GM12878 (cell line): ENCODE results near the gene CTNNA2. TPM values are rescaled to one million over a fixed set of nuclear protein-coding genes. Genes with fewer than 3 reads are reported as not detected.

Source experiments
- ATAC-seq: fragments of 200-7000 bp; cut with Tn5 transposase; 3 replicates; pipeline ENCODE4 v1.9.1; 2020; ENCODE audit warnings: mild to moderate bottlenecking, moderate library complexity
- Bru-seq: library from RNA; stranded (reverse); fragments of 400-500 nt; gene quantifications from one replicate; lab custom pipeline; 2021; lab: Mats Ljungman, UMichigan
- BruChase-seq, 2 experiments: library from RNA; stranded (reverse); fragments of 400-500 nt; gene quantifications; one replicate each; lab custom pipeline; 2021; lab: Mats Ljungman, UMichigan
- BruUV-seq: library from RNA; stranded (reverse); fragments of 400-500 nt; replicated peaks from 2 replicates; lab custom pipeline; 2021; lab: Mats Ljungman, UMichigan
- CTCF ChIA-PET: fragments of 300-600 bp; sonication (Branson Sonifier 250); formaldehyde crosslinking; extraction: SDS; loops from one replicate; lab custom pipeline; 2021; ENCODE audit warnings: inconsistent platforms; lab: Yijun Ruan, JAX
- POLR2A ChIA-PET: fragments of 350-600 bp; formaldehyde crosslinking; extraction: SDS; loops from one replicate; lab custom pipeline; 2021; ENCODE audit warnings: inconsistent platforms; lab: Charles Lee
- RAD21 ChIA-PET: fragments of 300-600 bp; sonication (Branson Sonifier 250); formaldehyde crosslinking; loops from one replicate; lab custom pipeline; 2023; ENCODE audit warnings: antibody characterized with exemption; ENCODE audit not compliant: unreplicated experiment; lab: Charles Lee
- SMC1A ChIA-PET: fragments of 300-600 bp; sonication (Branson Sonifier 250); formaldehyde crosslinking; loops from one replicate; lab custom pipeline; 2023; ENCODE audit not compliant: unreplicated experiment, uncharacterized antibody; lab: Charles Lee
- DNase-seq: peaks from one replicate; pipeline ENCODE4 v3.0.0-alpha.2; 2011; ENCODE audit warnings: low read depth, low spot score
- FAIRE-seq: peaks from 3 replicates; lab custom pipeline; 2011; peaks lifted over from hg19 to GRCh38; lab: Jason Lieb, UNC
- H2AFZ ChIP-seq: 2 replicates; pipeline ENCODE4 v1.6.0; 2011; ENCODE audit warnings: low read depth, low read length, control low read depth; ENCODE audit not compliant: control insufficient read depth
- H3K27ac ChIP-seq: 2 replicates; pipeline ENCODE4 v1.5.1; 2011; ENCODE audit warnings: control low read depth; ENCODE audit not compliant: control insufficient read depth, insufficient read depth
- H3K27me3 ChIP-seq, 2 experiments: replicated peaks in 1 of 2; 2 replicates each; pipeline versions ENCODE4 v1.6.0 to v1.6.1; 2011; ENCODE audit warnings: low read length in 1 of 2; ENCODE audit not compliant: control insufficient read depth in 2 of 2, insufficient read depth in 2 of 2
- H3K36me3 ChIP-seq, 2 experiments: 2 replicates each; pipeline ENCODE4 v1.5.1; 2011; ENCODE audit warnings: low read length in 1 of 2; ENCODE audit not compliant: control insufficient read depth in 2 of 2, insufficient read depth in 2 of 2
- H3K4me1 ChIP-seq: 2 replicates; pipeline ENCODE4 v1.6.1; 2011; ENCODE audit warnings: mild to moderate bottlenecking, low read length, moderate library complexity, mixed read lengths; ENCODE audit not compliant: control insufficient read depth, insufficient read depth
- H3K4me2 ChIP-seq: 2 replicates; pipeline ENCODE4 v1.6.0; 2011; ENCODE audit warnings: control low read depth; ENCODE audit not compliant: control insufficient read depth, insufficient read depth
- H3K4me3 ChIP-seq: fragments of 200-600 bp; sonication (generic); 2 replicates; pipeline ENCODE4 v1.5.1; 2016
- H3K79me2 ChIP-seq: 2 replicates; pipeline ENCODE4 v1.6.0; 2011; ENCODE audit warnings: low read length; ENCODE audit not compliant: control insufficient read depth, insufficient read depth
- H3K9ac ChIP-seq: 2 replicates; pipeline ENCODE4 v1.8.0; 2011; ENCODE audit warnings: low read length, control low read depth, mixed read lengths; ENCODE audit not compliant: control insufficient read depth, insufficient read depth
- H3K9me3 ChIP-seq: replicated peaks from 3 replicates; pipeline ENCODE4 v1.5.1; 2011; ENCODE audit warnings: mild to moderate bottlenecking, low read length; ENCODE audit not compliant: control insufficient read depth, insufficient read depth
- H4K20me1 ChIP-seq: 2 replicates; pipeline ENCODE4 v1.6.0; 2011; ENCODE audit not compliant: control insufficient read depth, insufficient read depth
- CTCF ChIP-seq, 3 experiments: IDR thresholded peaks in 2 of 3; conservative IDR thresholded peaks in 1 of 3; 2 replicates each; pipeline ENCODE4 v1.5.1; 2011; ENCODE audit warnings: low read depth in 3 of 3, low read length in 3 of 3, mild to moderate bottlenecking in 3 of 3, control low read depth in 2 of 3, moderate library complexity in 2 of 3, inconsistent platforms in 1 of 3, mixed read lengths in 1 of 3; ENCODE audit not compliant: control insufficient read depth in 2 of 3, insufficient read depth in 1 of 3; ENCODE audit errors: extremely low read depth in 1 of 3
- NRF1 ChIP-seq: conservative IDR thresholded peaks from 2 replicates; pipeline ENCODE4 v1.6.1; 2011; ENCODE audit warnings: mild to moderate bottlenecking, low read depth, low read length, improper control_type of control experiment
- PAX5 ChIP-seq: IDR thresholded peaks from 2 replicates; pipeline ENCODE4 v1.6.1; 2011; ENCODE audit warnings: low read depth, low read length, borderline replicate concordance
- RFX5 ChIP-seq: IDR thresholded peaks from 2 replicates; pipeline ENCODE4 v1.6.1; 2011; ENCODE audit warnings: low read depth, low read length, improper control_type of control experiment
- SKIL ChIP-seq: fragments of 450-650 bp; IDR thresholded peaks from 2 replicates; pipeline ENCODE4 v1.6.1; 2017; ENCODE audit warnings: mild to moderate bottlenecking, low read depth, inconsistent platforms; ENCODE audit not compliant: poor library complexity, severe bottlenecking
- ZBTB11 ChIP-seq: fragments of 450-650 bp; formaldehyde crosslinking; IDR thresholded peaks from 2 replicates; pipeline ENCODE4 v1.5.0; 2022; ENCODE audit warnings: mild to moderate bottlenecking, missing genetic modification characterization
- WGBS: methylation state at CpG from one replicate; pipeline ENCODE4 v1.1.6; 2016; ENCODE audit warnings: low lambda C conversion rate; ENCODE audit not compliant: insufficient replicate concordance, insufficient coverage; ENCODE audit errors: missing lambda C conversion rate; 5-methylcytosine and 5-hydroxymethylcytosine counted together
- in situ Hi-C: fragments of 300-500 bp; cut with MboI; formaldehyde crosslinking; loops from 9 replicates; pipeline ENCODE4 v1.14.3; 2018; ENCODE audit warnings: mixed read lengths
- intact Hi-C: fragments of 100-400 bp; cut with micrococcal nuclease; formaldehyde crosslinking; loops from one replicate; pipeline ENCODE4 v1.14.2; 2022; ENCODE audit not compliant: unreplicated experiment
- long read RNA-seq, 2 experiments: library from polyadenylated mRNA; unstranded; transcript quantifications; one replicate each; pipeline ENCODE4 v2.0.0, GENCODE V29; 2019 to 2020
- polyA minus RNA-seq, 3 experiments: library from RNA; depleted of rRNA, polyadenylated mRNA; stranded (reverse); fragments of >200 nt; gene quantifications; 2 replicates each; pipeline ENCODE4 v1.2.3, GENCODE V29; 2011
- polyA plus RNA-seq, 11 experiments: library from polyadenylated mRNA; depleted of rRNA in 4 of 11; unstranded in 6 of 11; stranded (reverse) in 5 of 11; fragments of >200 nt; fragmentation: Nextera tagmentation in 4 of 11; fragmentation: Illumina TruSeq in 1 of 11; extraction: Ambion mirVana in 4 of 11; extraction: Trizol in 1 of 11; gene quantifications; 1 replicate in 1 of 11; 2 replicates in 10 of 11; pipeline versions ENCODE4 v1.2.1 to v1.2.3, GENCODE V29; 2011 to 2016; ENCODE audit warnings: inconsistent platforms in 2 of 11, missing spikeins in 2 of 11, low read depth in 1 of 11
- total RNA-seq, 4 experiments: library from RNA; depleted of rRNA in 3 of 4; stranded (reverse); fragments of >200 nt in 3 of 4; fragmentation: Illumina TruSeq in 1 of 4; extraction: Trizol in 1 of 4; gene quantifications; 2 replicates each; pipeline versions ENCODE4 v1.2.1 to v1.2.3, GENCODE V29; 2013 to 2021

CTNNA2 gene
- 105 TPM in 2 replicates for total RNA-seq (2013; cell fraction: nucleolus; rRNA removed)
- 7.2 and 8.4 TPM in 2 replicates for total RNA-seq (2014; rRNA removed)
- total RNA-seq (2014; rRNA removed; fragmentation: Illumina TruSeq; extraction: Trizol): 8.6 and 9.1 TPM in 2 replicates
- 5.2 and 7.6 TPM in 2 replicates for total RNA-seq (2021)
- 4.4 TPM for polyA plus RNA-seq (2011; ENCODE audit: low read depth)
- polyA plus RNA-seq (2011; rRNA removed): 36.2 and 49.2 TPM in 2 replicates
- polyA plus RNA-seq (2011; cell fraction: cytosol; rRNA removed): 19.3 and 21.8 TPM in 2 replicates
- polyA plus RNA-seq (2011; cell fraction: nucleus; rRNA removed): 18.6 and 20.9 TPM in 2 replicates
- polyA plus RNA-seq (2012): 4.6 TPM in 2 replicates
- 7.2 and 8.7 TPM in 2 replicates for polyA plus RNA-seq (2014; fragmentation: Illumina TruSeq; extraction: Trizol)
- polyA plus RNA-seq (2014; fragmentation: Nextera tagmentation; extraction: Ambion mirVana): 1 to 10 TPM; 2.6 to 3.9 TPM
- 5.7 and 6.1 TPM in 2 replicates for polyA plus RNA-seq (2014; rRNA removed)
- polyA plus RNA-seq (2016; fragmentation: Nextera tagmentation; extraction: Ambion mirVana): 1 to 10 TPM; 2.4 TPM
- 62.4 and 65.2 TPM in 2 replicates for polyA minus RNA-seq (2011; rRNA and poly(A)+ RNA removed)
- polyA minus RNA-seq (2011; cell fraction: cytosol; rRNA and poly(A)+ RNA removed): 5.9 and 6.9 TPM in 2 replicates
- 63.8 and 72.4 TPM in 2 replicates for polyA minus RNA-seq (2011; cell fraction: nucleus; rRNA and poly(A)+ RNA removed)
- percentile 46 among the genes with signal in this experiment for Bru-seq, nascent RNA
- percentile 32 among the genes with signal in this experiment for BruChase-seq, experiment 1, labeled RNA remaining after a 6-hour chase
- percentile 30 among the genes with signal in this experiment for BruChase-seq, experiment 2, labeled RNA remaining after a 2-hour chase
- long read RNA-seq, experiment 1, partial matches to known transcripts: 0 of 8 reads
- long read RNA-seq, experiment 1, other reads (novel, unspliced or antisense): 8 of 8 reads
- long read RNA-seq, experiment 2, partial matches to known transcripts: 16 of 74 reads
- long read RNA-seq, experiment 2, other reads (novel, unspliced or antisense): 58 of 74 reads

GRCh38 chr2:79512442-79513401 is at the start of gene CTNNA2:
TSS of gene CTNNA2 (plus strand) at chr2:79513051.
- H3K27me3 ChIP-seq: no peaks in the 10 kb centered on the region
- no peak within 1 kb of the TSS for H3K4me3 ChIP-seq
- no peak within 1 kb of the TSS for H2AFZ ChIP-seq
- no peaks in the 10 kb centered on the region for H3K36me3 ChIP-seq
- ChIA-PET CTCF (no interaction called here), RAD21 (no interaction called here), SMC1A (no interaction called here), POLR2A (no interaction called here)
- BruUV-seq: no TSS peak
- no peaks in the 10 kb centered on the region for H3K9me3 ChIP-seq
- 65% methylated on average over 19 of the region's 87 CpGs for WGBS
- H3K4me2 ChIP-seq: no peak within 1 kb of the TSS
- TF ChIP-seq SKIL (no peak), CTCF (IDR thresholded peaks at IDR 0.05 in 2 of 3, conservative IDR thresholded peaks at IDR 0.05 in 1 of 3; ENCODE audit: control insufficient read depth in 2 of 3, extremely low read depth in 1 of 3, insufficient read depth in 1 of 3, low read depth in 3 of 3, low read length in 3 of 3) (peak in 1 of 3 experiments; percentile 7; a peak in 1 of 6 replicates), ZBTB11 (CRISPR knock-in tag) (no peak), NRF1 (0 out of 2 replicates have a peak, but pooled peaks have one; percentile 15), RFX5 (no peak), PAX5 (no peak)
- in situ Hi-C loops: no loop called here
- H3K27ac ChIP-seq: no peak within 1 kb of the TSS
- H4K20me1 ChIP-seq: no peaks in the 10 kb centered on the region
- no peaks in the 10 kb centered on the region for H3K4me1 ChIP-seq
- intact Hi-C loops: no loop called here
- ATAC-seq (peak; percentile 87), DNase-seq (no peak), FAIRE-seq (no peak)
- H3K79me2 ChIP-seq: no peaks in the 10 kb centered on the region
- H3K9ac ChIP-seq: no peak within 1 kb of the TSS
